HepG2 (cell line): ENCODE measurements around the gene ANKRD52. TPM values are rescaled to one million over a fixed set of nuclear protein-coding genes. Genes with fewer than 3 reads are reported as not detected.
"Not testable (repeated sequence)": the region's sequence is repeated elsewhere in the genome, so short reads cannot be mapped to it uniquely, and the experiment has no call there.

Experiments used
- ATAC-seq: fragments of 200-7000 bp; cut with Tn5 transposase; 3 replicates; pipeline ENCODE4 v1.9.1; 2020; ENCODE audit warnings: mild to moderate bottlenecking, moderate library complexity
- BruUV-seq: library from RNA; stranded (reverse); fragments of 400-500 nt; replicated peaks from 2 replicates; lab custom pipeline; 2021; lab: Mats Ljungman, UMichigan
- CTCF ChIA-PET: fragments of 300-600 bp; formaldehyde crosslinking; extraction: SDS; loops from one replicate; lab custom pipeline; 2021; ENCODE audit warnings: low total read pairs, inconsistent platforms, low intra/inter-chr PET ratio; lab: Yijun Ruan, JAX
- POLR2A ChIA-PET: fragments of 350-600 bp; sonication (Branson Sonifier 250); formaldehyde crosslinking; loops from one replicate; lab custom pipeline; 2020; ENCODE audit warnings: antibody characterized with exemption, inconsistent platforms; lab: Yijun Ruan, JAX
- DNase-seq: peaks from one replicate; pipeline ENCODE4 v3.0.0-alpha.2; 2015; ENCODE audit warnings: low spot score
- FAIRE-seq: peaks from 3 replicates; lab custom pipeline; 2011; peaks lifted over from hg19 to GRCh38; lab: Jason Lieb, UNC
- H2AFZ ChIP-seq: one replicate; pipeline ENCODE4 v1.6.1; 2011; ENCODE audit warnings: low read length, inconsistent platforms
- H3K27ac ChIP-seq: fragments of 300-600 bp; 3 replicates; pipeline ENCODE4 v1.8.0; 2011; ENCODE audit warnings: mixed run types, mild to moderate bottlenecking, mixed read lengths, low read length, inconsistent platforms; ENCODE audit not compliant: insufficient read depth; ENCODE audit errors: extremely low read length
- H3K27me3 ChIP-seq, 2 experiments: fragments of 200-600 bp in 1 of 2; 2 replicates in 1 of 2; 3 replicates in 1 of 2; pipeline versions ENCODE4 v1.6.0 to v1.8.0; 2011; ENCODE audit warnings: low read length in 2 of 2, mild to moderate bottlenecking in 2 of 2, moderate library complexity in 2 of 2, inconsistent platforms in 1 of 2; ENCODE audit not compliant: insufficient read depth in 2 of 2, control insufficient read depth in 1 of 2
- H3K36me3 ChIP-seq, 2 experiments: fragments of 200-600 bp in 1 of 2; replicated peaks in 1 of 2; 2 replicates in 1 of 2; 3 replicates in 1 of 2; pipeline versions ENCODE4 v1.5.1 to v1.8.0; 2011; ENCODE audit warnings: low read length in 2 of 2, inconsistent platforms in 1 of 2; ENCODE audit not compliant: insufficient read depth in 2 of 2, control insufficient read depth in 1 of 2
- H3K4me1 ChIP-seq: 2 replicates; pipeline ENCODE4 v1.5.1; 2012; ENCODE audit warnings: low read length, inconsistent platforms; ENCODE audit not compliant: insufficient read depth
- H3K4me2 ChIP-seq: 2 replicates; pipeline ENCODE4 v1.6.0; 2011; ENCODE audit warnings: low read depth, low read length, inconsistent platforms
- H3K4me3 ChIP-seq, 3 experiments: fragments of 200-600 bp in 1 of 3; sonication (generic), shearing (Covaris generic) in 1 of 3; replicated peaks in 1 of 3; 2 replicates each; pipeline ENCODE4 v1.5.1; 2011 to 2016; ENCODE audit warnings: low read length in 3 of 3, inconsistent platforms in 2 of 3, low read depth in 2 of 3, mild to moderate bottlenecking in 2 of 3, control low read depth in 1 of 3, mixed read lengths in 1 of 3; ENCODE audit not compliant: insufficient read depth in 1 of 3
- H3K79me2 ChIP-seq: one replicate; pipeline ENCODE4 v1.6.1; 2011; ENCODE audit warnings: low read length, inconsistent platforms; ENCODE audit not compliant: insufficient read depth
- H3K9ac ChIP-seq: 2 replicates; pipeline ENCODE4 v1.6.0; 2011; ENCODE audit warnings: mild to moderate bottlenecking, low read depth, low read length, inconsistent platforms; ENCODE audit not compliant: insufficient read depth
- H3K9me3 ChIP-seq: 2 replicates; pipeline ENCODE4 v1.5.1; 2012; ENCODE audit warnings: mild to moderate bottlenecking, low read length
- H4K20me1 ChIP-seq: 2 replicates; pipeline ENCODE4 v1.6.0; 2011; ENCODE audit warnings: inconsistent platforms, mild to moderate bottlenecking, low read length, moderate library complexity; ENCODE audit not compliant: insufficient read depth
- ARHGAP35 ChIP-seq: sonication (generic); formaldehyde crosslinking; IDR thresholded peaks from 2 replicates; pipeline ENCODE4 v1.9.0; 2022; ENCODE audit warnings: mild to moderate bottlenecking, inconsistent platforms, moderate library complexity, missing genetic modification reagents, borderline replicate concordance
- CAMTA2 ChIP-seq: sonication (generic); formaldehyde crosslinking; IDR thresholded peaks from 2 replicates; pipeline ENCODE4 v1.4.0; 2020; ENCODE audit warnings: mild to moderate bottlenecking, missing genetic modification reagents, borderline replicate concordance
- HBP1 ChIP-seq: IDR thresholded peaks from 2 replicates; pipeline ENCODE4 v1.6.1; 2016; ENCODE audit warnings: low read depth, control low read depth
- HES4 ChIP-seq: sonication (generic); formaldehyde crosslinking; IDR thresholded peaks from 2 replicates; pipeline ENCODE4 v1.9.0; 2021; ENCODE audit warnings: mild to moderate bottlenecking, missing genetic modification reagents, borderline replicate concordance
- THAP11 ChIP-seq: IDR thresholded peaks from 2 replicates; pipeline ENCODE4 v1.6.1; 2016; ENCODE audit warnings: missing biosample characterization, missing genetic modification reagents
- ZNF572 ChIP-seq: sonication (generic); formaldehyde crosslinking; IDR thresholded peaks from 2 replicates; pipeline ENCODE4 v1.5.1; 2020; ENCODE audit warnings: mild to moderate bottlenecking, missing genetic modification reagents
- WGBS: methylation state at CpG from one replicate; pipeline ENCODE4 v1.1.6; 2017; ENCODE audit warnings: low lambda C conversion rate; 5-methylcytosine and 5-hydroxymethylcytosine counted together
- in situ Hi-C: cut with HindIII; loops from 2 replicates; pipeline ENCODE4 v1.10.0; 2017; ENCODE audit warnings: low pct_unique_long_range_greater_than_20kb; ENCODE audit not compliant: extremely low pct_ligation_motif_present
- intact Hi-C: fragments of 100-400 bp; cut with micrococcal nuclease; formaldehyde crosslinking; loops from one replicate; pipeline ENCODE4 v1.10.0; 2022; ENCODE audit not compliant: unreplicated experiment
- polyA plus RNA-seq, 8 experiments: library from polyadenylated mRNA; depleted of rRNA in 3 of 8; stranded (reverse) in 7 of 8; unstranded in 1 of 8; fragments of >200 nt; fragmentation: Illumina TruSeq in 4 of 8; extraction: Trizol in 4 of 8; gene quantifications; 2 replicates each; pipeline versions ENCODE4 v1.2.1 to v1.2.3, GENCODE V29; 2011 to 2016; ENCODE audit warnings: low read depth in 4 of 8, missing spikeins in 1 of 8, mixed read lengths in 1 of 8; ENCODE audit not compliant: insufficient read depth in 1 of 8
- total RNA-seq, 5 experiments: library from RNA; depleted of rRNA; stranded (reverse); fragments of >200 nt; fragmentation: Illumina TruSeq; extraction: Trizol; gene quantifications; 2 replicates each; pipeline ENCODE4 v1.2.3, GENCODE V29; 2016; ENCODE audit warnings: low read depth in 1 of 5

ANKRD52 gene
- total and polyA plus RNA-seq, 2 of the 13 experiments (the other 11 are each of a cell fraction or from before 2014, with no cell fraction given) = 7.8 to 9.2 TPM

GRCh38 chr12:56197921-56198635, 60.1 kb downstream of the ANKRD52 start:
- in situ Hi-C loops (loop anchor here (10.0 kb wide), 1 partner anchor 267 kb away; the partner anchor contains the start of gene SPRYD4), intact Hi-C loops (no loop called here)
- CTCF ChIA-PET = no interaction called here
- no peak overlapping the region for H3K9ac ChIP-seq
- DNase-seq (no peak), FAIRE-seq (no peak), ATAC-seq (no peak)
- H3K36me3 ChIP-seq = no peaks in the 10 kb centered on the region
- no peak overlapping the region for H3K4me2 ChIP-seq
- TF ChIP-seq ZNF572 (CRISPR knock-in tag) = no peak
- TF ChIP-seq HES4 (CRISPR knock-in tag) = no peak
- no peak for TF ChIP-seq ARHGAP35 (CRISPR knock-in tag)
- TF ChIP-seq CAMTA2 (CRISPR knock-in tag) = no peak
- no peak for TF ChIP-seq HBP1 (CRISPR knock-in tag)
- TF ChIP-seq THAP11 (CRISPR knock-in tag) = no peak
- POLR2A ChIA-PET = interaction anchor here (1.4 to 1.5 kb wide), 2 partner anchors 8 to 9 kb away, joined by 3 to 4 read pairs; partner anchors contain the start of gene SMARCC2
- no peaks in the 10 kb centered on the region for H3K9me3 ChIP-seq
- peaks cover 4% of the 10 kb centered on the region for H3K4me1 ChIP-seq
- 78% methylated on average over 9 of the region's 9 CpGs for whole genome bisulfite sequencing
- H3K79me2 ChIP-seq = no peaks in the 10 kb centered on the region
- BruUV-seq = no TSS peak
- no peak overlapping the region for H3K27ac ChIP-seq
- no peak overlapping the region for H3K4me3 ChIP-seq
- no peaks in the 10 kb centered on the region for H4K20me1 ChIP-seq
- H2AFZ ChIP-seq = no peak overlapping the region
- no peaks in the 10 kb centered on the region for H3K27me3 ChIP-seq

- H3K9me3 ChIP-seq, H4K20me1 ChIP-seq, H3K9ac ChIP-seq, H3K36me3 ChIP-seq, H2AFZ ChIP-seq, H3K4me3 ChIP-seq, DNase-seq, H3K4me1 ChIP-seq, H3K27ac ChIP-seq, ATAC-seq, FAIRE-seq, H3K79me2 ChIP-seq, H3K27me3 ChIP-seq, BruUV-seq, H3K4me2 ChIP-seq, intact Hi-C loops, CTCF ChIA-PET: not testable (repeated sequence)
- 73% methylated on average over 11 of the region's 11 CpGs for WGBS
- POLR2A ChIA-PET = interaction anchor here (1.5 kb wide), 1 partner anchor 9 kb away, joined by 3 read pairs; no protein-coding TSS in a partner anchor
- in situ Hi-C loops = loop anchor here (10.0 kb wide), 1 partner anchor 268 kb away; the partner anchor contains the start of gene SPRYD4
Observed at GRCh38 chr12:56196818-56197550, 61.2 kb downstream of the ANKRD52 start.
